WTC11 (cell line): ENCODE results near the gene ZNF740.

ENCODE experiments used
- CTCF ChIP-seq: fragments of 200-600 bp; IDR thresholded peaks from 2 replicates; pipeline ENCODE4 v1.8.0; 2022; ENCODE audit warnings: antibody characterized with exemption
- NR2C2 ChIP-seq: sonication (generic); formaldehyde crosslinking; IDR thresholded peaks from 2 replicates; pipeline ENCODE4 v1.8.0; 2022; ENCODE audit warnings: mild to moderate bottlenecking, missing genetic modification reagents
- TP53 ChIP-seq: sonication (generic); formaldehyde crosslinking; IDR thresholded peaks from 2 replicates; pipeline ENCODE4 v1.8.1; 2023; ENCODE audit warnings: mild to moderate bottlenecking, missing genetic modification reagents
- ZNF423 ChIP-seq: fragments of 250-450 bp; sonication (Bioruptor Pico); IDR thresholded peaks from 2 replicates; pipeline ENCODE4 v2.1.2; 2022; ENCODE audit warnings: mild to moderate bottlenecking, moderate library complexity
- TF ChIP-seq, protein P1 (sequence below): sonication (generic); formaldehyde crosslinking; IDR thresholded peaks from 2 replicates; pipeline ENCODE4 v1.8.1; 2023; ENCODE audit warnings: mild to moderate bottlenecking, missing genetic modification reagents, moderate library complexity
- TF ChIP-seq, protein P2 (sequence below): sonication (generic); formaldehyde crosslinking; IDR thresholded peaks from 2 replicates; pipeline ENCODE4 v1.8.1; 2023; ENCODE audit warnings: mild to moderate bottlenecking, missing genetic modification reagents, moderate library complexity
- TF ChIP-seq, protein P3 (sequence below): sonication (generic); formaldehyde crosslinking; IDR thresholded peaks from 2 replicates; pipeline ENCODE4 v1.8.0; 2022; ENCODE audit warnings: mild to moderate bottlenecking, missing genetic modification reagents

DNA sequence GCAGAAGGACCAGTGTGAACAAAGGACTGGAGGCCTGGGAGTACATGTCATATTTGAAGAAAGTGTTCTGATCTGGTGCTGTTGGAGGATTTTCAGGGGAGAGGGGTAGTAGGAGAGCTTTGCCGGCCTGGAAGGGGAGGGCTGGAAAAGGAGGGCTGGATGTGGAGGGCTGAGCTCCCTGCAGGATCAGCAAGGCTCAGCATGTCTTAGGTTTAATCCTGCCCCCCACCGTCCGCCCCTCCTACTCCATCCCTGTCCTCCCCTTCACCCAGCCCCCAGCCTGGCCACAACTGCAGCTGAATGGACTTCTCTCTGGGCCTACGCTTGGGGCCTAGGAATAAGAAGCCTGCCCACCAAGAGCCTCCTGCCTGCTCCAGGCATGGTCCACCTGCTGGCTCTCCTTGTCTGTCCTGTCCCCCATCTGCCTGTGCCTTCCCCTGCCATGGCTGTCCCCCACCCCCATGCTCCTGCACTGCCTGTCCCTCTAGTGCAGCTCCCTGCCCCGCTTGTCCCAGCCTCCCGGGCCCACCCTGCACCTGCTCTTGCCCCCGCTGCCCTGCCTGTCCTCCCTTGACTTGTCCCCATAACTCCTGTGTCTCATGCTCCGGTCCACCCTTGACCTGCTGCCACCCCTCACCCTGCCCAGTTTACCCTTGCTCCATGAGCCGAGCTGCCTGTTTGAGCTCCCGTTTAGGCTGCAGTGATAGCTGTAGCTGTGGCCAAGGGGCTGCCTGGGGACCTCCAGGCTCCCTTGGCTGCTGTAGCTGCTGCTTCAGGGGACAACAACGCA is 61.3 kb downstream of the ZNF740 start:
- TF ChIP-seq, protein P1, sequence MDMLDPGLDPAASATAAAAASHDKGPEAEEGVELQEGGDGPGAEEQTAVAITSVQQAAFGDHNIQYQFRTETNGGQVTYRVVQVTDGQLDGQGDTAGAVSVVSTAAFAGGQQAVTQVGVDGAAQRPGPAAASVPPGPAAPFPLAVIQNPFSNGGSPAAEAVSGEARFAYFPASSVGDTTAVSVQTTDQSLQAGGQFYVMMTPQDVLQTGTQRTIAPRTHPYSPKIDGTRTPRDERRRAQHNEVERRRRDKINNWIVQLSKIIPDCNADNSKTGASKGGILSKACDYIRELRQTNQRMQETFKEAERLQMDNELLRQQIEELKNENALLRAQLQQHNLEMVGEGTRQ (CRISPR knock-in tag), result no peak
- no peak for TF ChIP-seq CTCF
- TF ChIP-seq, protein P2, sequence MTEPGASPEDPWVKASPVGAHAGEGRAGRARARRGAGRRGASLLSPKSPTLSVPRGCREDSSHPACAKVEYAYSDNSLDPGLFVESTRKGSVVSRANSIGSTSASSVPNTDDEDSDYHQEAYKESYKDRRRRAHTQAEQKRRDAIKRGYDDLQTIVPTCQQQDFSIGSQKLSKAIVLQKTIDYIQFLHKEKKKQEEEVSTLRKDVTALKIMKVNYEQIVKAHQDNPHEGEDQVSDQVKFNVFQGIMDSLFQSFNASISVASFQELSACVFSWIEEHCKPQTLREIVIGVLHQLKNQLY (CRISPR knock-in tag), result no peak
- TF ChIP-seq ZNF423 (CRISPR knock-in tag), result 0 out of 2 replicates have a peak, but pooled peaks have one; percentile 38
- TF ChIP-seq NR2C2 (CRISPR knock-in tag), result no peak
- no peak for TF ChIP-seq TP53 (CRISPR knock-in tag)
- TF ChIP-seq, protein P3, sequence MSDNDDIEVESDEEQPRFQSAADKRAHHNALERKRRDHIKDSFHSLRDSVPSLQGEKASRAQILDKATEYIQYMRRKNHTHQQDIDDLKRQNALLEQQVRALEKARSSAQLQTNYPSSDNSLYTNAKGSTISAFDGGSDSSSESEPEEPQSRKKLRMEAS, result no peak
